NCI-H1092 treated with DMSO at 0.1 percent for 48 hours (cell line): ENCODE results near the gene RPL9.
"Not testable (repeated sequence)": the region's sequence is repeated elsewhere in the genome, so short reads cannot be mapped to it uniquely, and the experiment has no call there.

Experiments used
- DNase-seq: peaks from one replicate; lab custom pipeline; 2025; lab: John Stamatoyannopoulos, UW

The RPL9 gene

DNA sequence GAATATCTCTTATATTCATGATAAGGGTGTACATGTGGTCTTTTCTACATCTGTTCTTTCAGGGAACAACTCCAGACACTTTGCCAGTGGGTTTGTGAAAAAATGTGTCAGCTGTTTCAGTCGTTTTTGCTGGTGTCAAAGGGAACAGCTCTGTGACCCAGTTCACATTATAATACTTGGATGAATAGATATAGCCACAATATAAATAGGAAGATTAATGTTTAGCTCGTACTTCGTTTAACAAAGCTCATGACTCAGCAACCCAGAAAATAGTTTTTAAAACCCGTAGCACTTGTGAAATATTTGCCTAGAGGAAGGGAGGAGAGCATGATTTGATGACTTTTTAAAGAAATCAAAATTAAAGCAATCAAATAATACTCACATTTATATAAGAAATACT lies 8.0 kb upstream of the RPL9 start:
- DNase-seq = no peak

DNA sequence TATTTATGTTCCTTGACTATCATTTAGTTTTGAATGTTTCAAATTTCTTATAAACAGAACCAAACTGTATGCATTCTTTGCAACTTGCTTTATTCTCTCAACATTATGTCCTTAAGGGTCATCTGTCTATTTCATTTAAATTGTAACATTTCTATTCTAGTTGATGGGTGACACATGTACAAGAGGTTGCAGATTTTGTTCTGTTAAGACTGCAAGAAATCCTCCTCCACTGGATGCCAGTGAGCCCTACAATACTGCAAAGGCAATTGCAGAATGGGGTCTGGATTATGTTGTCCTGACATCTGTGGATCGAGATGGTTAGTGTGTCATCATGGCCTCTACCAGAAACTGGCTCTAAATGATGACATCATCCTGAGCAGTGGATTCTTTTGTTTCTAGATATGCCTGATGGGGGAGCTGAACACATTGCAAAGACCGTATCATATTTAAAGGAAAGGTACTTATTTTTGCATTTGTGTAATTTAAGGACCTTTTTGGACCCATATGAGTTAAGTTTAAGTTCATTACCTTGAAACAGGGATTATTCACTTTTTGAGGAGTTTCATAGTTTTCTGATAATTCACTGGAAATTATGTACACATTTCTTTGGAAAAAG lies 6.3 kb upstream of the RPL9 start:
- DNase-seq = no peak

DNA sequence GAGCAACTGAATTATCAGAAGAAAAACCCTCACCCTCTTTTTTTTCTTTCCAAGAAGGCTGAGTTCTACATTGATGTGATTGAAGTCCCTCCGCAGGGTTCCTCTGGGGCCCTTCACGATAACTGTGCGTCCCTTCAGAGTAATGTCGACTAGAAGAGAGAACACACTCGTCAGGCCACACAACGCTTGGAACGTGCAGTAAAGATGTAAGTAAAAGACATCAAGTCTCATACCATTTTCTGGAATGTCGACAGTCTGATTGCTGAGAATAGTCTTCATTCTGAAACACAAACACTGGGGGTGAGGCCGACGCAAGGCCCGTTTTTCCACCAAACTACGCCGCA lies 589 bp downstream of the RPL9 start:
- DNase-seq = not testable (repeated sequence)

DNA sequence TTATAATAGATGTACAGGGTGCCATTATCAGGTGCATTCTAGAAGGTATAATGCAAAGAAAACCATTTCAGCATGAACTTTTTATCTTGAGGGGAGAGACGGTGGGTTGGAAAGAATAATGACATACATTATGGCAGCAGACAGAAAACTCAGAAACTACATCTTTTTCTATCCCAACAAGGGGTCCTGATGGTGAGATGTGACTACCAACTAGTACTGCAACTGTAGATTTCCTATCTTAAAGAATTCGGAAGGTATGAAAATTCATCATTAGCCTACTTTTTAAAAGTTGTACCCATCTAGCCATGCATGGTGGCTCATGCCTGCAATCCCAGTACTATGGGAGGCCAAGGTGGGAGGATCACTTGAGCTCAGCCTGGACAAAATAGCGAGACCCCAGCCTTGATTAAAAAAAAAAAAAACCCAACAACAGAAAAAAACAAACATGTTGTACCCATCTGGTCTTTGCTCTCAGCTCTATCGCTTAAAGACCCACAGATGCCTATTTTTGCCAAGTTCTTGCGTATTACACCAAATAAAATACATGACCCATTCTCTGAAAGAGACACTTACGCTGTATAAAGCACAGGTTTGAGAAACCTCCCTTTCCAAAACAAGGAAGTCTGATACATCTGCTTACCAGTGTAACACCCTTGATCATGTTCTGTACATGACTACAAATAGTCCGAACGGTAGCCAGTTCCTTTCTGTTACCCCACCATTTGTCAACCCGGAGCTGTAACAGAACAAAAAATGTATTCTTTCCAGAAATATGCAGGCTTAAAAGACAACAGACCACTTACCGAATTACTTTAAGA lies 1.6 kb downstream of the RPL9 start:
- DNase-seq = no peak

DNA sequence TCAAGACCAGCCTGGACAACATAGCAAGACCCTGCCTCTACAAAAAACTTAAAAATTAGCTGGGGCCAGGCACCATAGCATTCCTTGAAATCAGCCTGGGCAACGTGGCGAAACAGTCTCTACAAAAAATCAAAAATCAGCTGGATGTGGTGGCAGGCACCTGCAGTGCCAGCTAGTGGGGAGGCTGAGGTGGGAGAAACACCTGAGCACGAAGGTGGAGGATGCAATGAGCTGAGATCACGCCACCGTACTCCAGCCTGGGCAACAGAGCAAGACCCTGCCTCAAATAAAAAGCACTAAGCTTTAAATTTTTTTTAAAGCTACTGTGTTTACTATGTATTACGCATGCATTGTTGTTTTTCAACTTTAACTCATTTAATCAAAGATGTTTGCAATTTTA lies 3.2 kb downstream of the RPL9 start:
- no peak for DNase-seq

DNA sequence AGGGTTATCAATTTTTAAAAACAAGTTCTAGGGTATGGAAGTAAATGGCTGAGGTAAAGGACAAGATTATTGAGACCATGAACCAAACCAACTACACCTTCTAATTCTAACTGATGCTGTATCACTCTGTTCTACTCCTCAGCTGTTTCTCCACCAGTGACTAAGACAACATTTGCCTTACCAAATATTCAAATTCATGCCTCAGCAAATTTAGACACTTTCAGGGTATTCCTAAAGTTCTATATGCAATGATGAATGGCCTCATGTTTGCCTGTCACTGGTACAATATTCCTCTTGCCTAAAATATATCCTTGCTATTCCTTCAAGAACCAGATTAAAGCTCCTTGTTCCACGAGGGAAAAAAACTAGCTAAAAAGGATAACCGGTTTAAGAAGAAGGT lies 5.0 kb downstream of the RPL9 start:
- DNase-seq = no peak

DNA sequence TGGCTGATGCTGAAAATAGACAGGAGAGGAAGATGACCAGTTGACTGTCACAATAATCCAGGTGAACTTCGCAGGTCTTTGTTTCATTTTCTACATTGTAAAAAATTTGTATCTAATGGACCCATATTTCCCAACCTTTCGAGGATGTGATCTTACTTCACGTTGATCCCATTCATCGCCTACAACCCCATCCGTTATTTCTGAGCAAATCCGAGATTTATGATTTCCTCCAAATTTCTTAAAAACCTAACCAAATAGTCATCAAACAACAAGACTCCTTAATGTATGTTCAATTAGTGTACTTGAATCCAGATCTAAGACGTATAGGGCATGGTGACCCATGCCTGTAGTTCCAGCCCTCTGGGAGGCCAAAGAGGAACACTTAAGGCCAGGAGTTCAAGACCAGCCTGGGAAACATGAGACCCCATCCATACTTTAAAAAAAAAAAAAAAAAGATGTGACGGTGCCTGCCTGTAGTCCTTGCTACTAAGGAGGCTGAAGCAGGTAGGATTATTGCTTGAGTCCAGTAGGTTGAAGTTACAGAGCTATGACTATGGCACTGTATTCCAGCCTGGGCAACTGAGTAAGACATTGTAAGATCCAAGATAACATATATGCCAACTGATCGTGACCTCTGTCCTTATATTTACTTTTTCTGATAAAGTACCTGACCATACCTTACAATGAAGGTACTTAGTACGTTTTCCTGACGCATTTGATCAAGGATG lies 5.7 kb downstream of the RPL9 start:
- DNase-seq = no peak

DNA sequence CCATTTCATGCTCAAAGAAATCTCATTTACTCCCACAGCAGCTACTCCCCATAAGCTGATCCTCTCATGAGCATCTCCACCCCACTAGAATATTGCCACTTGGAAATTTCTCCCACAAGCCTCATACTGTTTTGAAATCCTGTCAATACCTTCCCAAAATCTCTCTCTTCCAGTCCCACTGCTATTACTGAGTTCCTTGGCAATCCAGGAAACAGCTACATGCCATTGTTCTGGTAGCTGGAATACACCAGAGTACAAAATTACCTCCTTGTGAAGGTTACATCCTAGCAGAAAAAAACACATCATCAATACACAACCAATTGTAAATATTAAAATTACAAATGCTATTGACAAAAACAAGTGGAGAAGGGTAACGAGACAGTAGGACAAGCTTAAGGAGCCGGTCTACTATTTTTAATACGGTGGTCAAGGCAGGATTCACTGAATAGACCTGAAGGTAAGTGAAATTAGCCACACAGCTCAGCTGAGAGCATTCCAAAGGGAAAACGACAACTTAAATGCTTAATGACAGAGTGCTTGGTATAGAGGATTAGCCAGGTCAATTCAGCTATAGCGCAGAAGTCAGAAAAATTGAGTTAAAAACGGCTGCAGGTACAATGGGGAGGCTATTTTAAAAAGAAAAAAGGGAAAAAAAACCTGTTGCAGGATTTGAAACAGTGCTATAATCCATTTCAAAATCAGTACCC lies 6.4 kb downstream of the RPL9 start:
- no peak for DNase-seq

DNA sequence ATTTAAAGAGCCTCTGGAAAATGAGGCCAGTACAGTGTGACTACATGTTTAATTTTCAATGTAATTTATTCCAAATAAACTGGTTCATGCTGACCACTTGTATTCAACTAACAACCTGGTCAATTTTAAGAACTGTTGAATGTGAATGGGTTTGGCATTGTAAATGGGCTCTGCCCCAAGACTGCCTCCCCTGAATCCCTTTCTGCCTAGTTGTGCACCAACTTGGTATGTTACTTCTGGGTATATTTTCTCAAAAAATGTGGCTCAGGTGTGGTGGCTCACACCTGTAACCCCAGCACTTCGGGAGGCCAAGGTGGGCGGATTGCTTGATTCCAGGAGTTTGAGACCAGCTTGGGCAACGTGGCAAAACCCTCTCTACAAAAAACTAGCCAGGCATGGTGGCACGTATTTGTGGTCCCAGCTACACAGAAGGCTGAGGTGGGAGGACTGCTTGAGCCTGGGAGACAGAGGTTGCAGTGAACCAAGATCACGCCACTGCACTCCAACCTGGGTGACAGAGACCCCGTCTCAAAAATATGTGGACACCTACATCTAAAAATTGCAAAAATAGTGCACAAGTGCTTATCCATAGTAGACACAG lies 7.2 kb downstream of the RPL9 start:
- DNase-seq = no peak

DNA sequence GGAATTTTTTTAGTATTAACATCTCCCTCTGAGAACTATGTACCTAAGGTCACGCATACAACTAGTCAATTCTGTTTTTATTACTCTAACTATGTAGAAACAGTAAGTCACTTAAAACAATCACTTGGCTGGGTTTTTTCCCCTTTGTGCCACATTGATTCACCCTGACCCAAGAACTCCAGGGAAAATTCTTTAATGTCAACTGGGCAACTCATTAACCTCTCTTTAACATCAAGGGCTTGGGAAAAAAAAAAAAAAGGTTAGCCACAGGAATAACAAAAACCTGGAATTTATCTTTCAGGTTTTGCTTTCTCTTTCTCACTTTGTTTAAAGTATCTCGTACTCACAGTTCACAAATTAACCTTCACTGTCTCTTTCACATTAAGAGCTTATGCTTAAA lies 8.1 kb downstream of the RPL9 start:
- DNase-seq = no peak

DNA sequence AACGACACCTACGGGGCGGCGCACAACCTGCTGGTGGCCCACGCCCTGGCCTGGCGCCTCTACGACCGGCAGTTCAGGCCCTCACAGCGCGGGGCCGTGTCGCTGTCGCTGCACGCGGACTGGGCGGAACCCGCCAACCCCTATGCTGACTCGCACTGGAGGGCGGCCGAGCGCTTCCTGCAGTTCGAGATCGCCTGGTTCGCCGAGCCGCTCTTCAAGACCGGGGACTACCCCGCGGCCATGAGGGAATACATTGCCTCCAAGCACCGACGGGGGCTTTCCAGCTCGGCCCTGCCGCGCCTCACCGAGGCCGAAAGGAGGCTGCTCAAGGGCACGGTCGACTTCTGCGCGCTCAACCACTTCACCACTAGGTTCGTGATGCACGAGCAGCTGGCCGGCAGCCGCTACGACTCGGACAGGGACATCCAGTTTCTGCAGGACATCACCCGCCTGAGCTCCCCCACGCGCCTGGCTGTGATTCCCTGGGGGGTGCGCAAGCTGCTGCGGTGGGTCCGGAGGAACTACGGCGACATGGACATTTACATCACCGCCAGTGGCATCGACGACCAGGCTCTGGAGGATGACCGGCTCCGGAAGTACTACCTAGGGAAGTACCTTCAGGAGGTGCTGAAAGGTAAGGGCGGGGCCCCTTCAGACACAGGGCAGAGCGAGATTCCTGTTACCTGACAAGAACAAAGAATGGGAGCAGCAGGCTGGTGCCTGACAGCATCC lies 11.7 kb downstream of the RPL9 start:
- DNase-seq = no peak

DNA sequence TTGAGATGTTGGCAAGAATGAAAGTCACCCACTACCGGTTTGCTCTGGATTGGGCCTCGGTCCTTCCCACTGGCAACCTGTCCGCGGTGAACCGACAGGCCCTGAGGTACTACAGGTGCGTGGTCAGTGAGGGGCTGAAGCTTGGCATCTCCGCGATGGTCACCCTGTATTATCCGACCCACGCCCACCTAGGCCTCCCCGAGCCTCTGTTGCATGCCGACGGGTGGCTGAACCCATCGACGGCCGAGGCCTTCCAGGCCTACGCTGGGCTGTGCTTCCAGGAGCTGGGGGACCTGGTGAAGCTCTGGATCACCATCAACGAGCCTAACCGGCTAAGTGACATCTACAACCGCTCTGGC lies 12.3 kb downstream of the RPL9 start:
- DNase-seq = no peak

DNA sequence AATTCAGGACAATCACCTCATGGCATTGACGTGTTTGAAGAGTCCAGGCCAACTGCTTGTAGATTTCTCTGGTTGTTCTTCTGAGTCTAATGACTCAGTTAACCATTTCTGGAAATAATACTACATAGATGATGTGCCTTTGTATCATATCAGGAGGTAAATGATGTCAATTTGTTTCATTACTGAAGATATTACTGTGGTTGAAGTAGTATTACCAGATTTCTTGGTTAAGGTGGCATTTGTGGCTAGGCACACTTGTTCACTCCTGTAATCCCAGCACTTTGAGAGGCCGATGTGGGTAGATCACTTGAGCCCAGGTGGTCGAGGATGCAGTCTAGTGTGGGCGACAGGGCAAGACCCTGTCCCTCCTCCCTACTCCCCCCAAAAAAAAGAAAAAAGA lies 15.7 kb downstream of the RPL9 start:
- DNase-seq = no peak

DNA sequence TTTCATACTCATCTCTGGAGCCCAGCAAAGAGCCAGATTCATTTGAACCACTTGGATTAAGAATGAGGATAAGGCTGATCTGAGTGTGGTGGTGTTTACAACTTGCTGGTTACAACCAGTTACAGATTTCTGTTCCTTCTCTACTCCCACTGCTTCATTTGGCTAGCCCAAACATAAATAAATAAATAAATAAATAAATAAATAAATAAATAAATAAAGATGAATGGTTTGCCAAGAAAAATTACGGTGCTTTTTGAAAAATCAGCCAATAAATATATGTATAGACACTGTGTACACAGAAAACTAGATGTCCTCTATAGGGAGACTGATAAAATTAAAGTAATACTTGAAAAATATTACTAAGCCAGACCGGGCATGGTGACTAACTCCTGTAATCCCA lies 17.1 kb downstream of the RPL9 start:
- DNase-seq = no peak

DNA sequence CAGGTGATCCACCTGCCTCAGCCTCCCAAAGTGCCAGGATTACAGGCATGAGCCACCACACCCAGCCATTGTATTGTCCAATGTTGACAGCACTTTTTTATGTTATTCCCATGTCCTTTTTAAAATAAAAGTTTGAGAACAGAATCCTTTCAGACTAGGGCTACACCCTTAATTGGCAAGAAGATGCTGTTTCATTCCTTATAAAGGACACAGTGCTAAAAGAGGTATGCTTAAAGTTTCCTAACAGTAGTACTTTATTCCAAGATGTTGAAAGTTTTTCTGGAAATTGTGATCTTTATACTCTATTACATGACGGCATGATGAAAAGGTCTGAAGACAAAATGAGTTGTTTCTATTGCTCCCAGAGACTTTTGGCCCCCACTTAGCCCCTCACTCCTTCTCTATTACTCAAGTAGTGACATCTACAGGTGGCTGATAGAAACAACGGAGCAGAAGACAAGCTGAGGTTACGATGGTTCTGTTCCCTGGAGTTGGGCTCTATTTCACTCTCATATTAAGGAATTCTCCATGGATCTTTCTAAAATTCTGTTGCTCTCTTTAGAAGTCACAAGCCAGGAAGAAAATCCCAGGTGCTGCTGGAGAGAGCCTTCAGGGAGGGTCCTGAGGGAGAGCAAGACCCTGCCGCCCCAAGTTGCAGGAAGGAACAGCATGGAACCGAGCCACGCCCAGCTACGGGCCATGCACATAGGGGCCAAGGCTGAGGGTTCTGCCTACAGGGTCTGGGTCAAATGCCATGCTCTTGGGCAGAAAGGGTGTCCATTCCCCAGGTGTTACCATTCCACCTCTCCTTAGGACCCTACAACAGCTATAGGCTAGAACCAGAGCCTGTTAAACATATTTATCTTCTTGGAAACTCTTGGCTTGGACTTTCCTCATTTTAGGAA lies 22.8 kb downstream of the RPL9 start:
- no peak for DNase-seq

DNA sequence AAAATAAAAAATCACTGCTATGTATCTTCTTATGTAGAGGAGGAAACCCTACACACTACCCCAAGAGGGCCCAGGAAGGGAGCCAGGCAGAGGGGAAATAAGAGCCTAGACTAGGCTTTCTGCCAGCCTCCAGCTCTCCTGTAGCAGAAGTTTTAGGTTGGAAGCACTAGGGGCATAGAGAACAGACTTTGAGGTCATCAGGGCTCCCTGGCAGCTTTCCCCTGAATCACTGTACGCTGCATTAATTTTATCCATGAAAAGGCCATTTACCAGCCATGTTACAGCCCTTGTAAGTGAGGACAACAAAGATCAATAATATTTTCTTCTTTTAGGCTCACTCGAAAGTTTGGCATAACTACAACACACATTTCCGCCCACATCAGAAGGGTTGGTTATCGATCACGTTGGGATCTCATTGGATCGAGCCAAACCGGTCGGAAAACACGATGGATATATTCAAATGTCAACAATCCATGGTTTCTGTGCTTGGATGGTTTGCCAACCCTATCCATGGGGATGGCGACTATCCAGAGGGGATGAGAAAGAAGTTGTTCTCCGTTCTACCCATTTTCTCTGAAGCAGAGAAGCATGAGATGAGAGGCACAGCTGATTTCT lies 24.7 kb downstream of the RPL9 start:
- peak; percentile 50 for DNase-seq

DNA sequence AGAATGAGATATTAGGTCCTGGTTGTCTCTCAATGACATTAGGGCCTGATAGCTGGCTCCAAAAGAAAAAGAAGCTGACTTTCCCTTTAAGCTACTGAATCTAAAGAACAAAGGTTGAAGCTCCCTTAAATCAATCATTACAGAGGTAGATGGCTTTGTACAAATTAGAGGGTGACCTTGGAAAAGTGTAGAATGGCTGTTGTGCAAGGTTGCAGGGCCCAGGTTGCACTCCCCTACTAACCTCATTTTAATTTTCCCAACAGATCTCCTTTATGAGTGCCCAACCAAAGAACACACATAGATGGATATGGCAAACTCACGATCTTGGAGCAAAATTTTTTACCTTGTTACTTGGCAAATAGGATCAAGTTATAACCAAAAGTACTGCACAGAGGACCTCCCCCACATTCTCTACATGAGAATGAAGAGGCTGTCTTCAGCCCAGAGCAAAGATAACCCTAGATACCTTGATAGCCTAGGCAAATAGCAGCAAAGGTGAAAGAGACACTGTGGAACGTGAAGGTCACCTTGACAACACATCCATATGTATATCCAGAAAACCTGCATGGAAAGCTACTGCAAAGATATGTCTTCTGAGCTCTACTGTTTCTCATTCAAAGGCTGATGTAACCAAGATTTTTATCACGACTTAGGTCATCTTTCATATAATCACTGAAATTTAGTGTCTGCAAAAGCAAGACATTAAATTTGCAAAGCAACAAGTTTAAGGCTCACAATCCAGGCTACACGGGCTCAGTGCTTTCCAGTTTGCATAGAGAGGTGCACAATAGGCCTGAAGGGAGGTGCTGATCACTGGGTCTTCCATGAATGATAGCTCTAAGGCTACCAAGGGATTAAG lies 29.0 kb downstream of the RPL9 start:
- no peak for DNase-seq

DNA sequence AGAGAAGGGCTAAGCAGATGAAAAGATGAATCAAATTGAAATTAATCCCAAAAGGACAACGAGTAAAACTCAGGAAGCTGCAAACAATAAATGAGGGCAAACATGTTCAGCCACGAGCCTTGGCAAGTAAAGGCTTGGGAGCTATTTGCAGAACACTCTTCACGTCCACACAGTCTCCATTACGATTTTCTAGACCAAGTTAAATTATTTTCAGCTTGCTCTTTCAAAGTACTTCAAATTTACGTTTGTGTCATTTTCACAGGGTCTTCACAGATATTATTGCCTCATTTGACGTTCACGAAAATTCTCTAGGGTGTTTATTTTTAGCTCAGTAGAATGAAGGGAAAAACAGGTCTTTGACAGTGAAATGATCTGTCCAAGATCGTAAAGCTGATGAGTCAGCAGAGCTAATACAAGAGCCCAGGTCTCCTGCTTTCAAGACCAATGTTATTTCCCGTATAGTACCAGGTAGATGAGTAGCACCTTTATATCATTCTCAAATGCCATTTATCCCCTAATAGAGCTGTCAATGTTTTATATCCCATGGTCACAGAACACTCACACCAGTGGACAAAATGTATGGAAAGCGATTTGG lies 31.1 kb downstream of the RPL9 start:
- DNase-seq = peak; percentile 24

DNA sequence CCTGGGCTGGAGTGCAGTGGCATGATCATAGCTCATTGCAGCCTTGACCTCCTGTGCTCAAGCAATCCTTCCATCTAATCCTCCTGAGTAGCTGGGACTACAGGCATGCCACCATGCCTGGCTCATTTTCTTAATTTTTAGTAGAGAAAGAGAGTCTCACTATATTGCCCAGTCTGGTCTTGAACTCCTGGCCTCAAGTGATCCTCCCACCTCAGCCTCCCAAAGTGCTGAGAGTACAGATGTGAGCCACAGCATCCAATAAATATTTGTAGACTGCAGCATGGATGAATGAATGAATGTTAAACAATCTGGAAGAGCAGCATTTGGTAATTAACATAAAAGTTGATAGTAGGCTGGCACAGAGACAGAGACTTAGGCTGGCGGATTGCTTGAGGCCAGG lies 32.0 kb downstream of the RPL9 start:
- no peak for DNase-seq
